Osteoblast (primary cell): ENCODE data around the gene WNK1. TPM values are rescaled to one million over a fixed set of nuclear protein-coding genes. Genes with fewer than 3 reads are reported as not detected.

ENCODE experiments used
- DNase-seq: peaks from one replicate; pipeline ENCODE4 v3.0.0; 2011; ENCODE audit warnings: low spot score, mixed read lengths; ENCODE audit not compliant: insufficient read length; ENCODE audit errors: missing footprints
- H2AFZ ChIP-seq: 2 replicates; pipeline ENCODE4 v1.6.0; 2011; ENCODE audit warnings: mild to moderate bottlenecking, low read length
- H3K27ac ChIP-seq: 2 replicates; pipeline ENCODE4 v1.5.1; 2011; ENCODE audit warnings: mild to moderate bottlenecking, low read depth, low read length, moderate library complexity
- H3K27me3 ChIP-seq: 2 replicates; pipeline ENCODE4 v1.6.0; 2012; ENCODE audit warnings: mild to moderate bottlenecking, control low read depth, inconsistent platforms, low read length, moderate library complexity; ENCODE audit not compliant: insufficient read depth
- H3K36me3 ChIP-seq: 2 replicates; pipeline ENCODE4 v1.5.1; 2011; ENCODE audit warnings: mild to moderate bottlenecking, low read length, control low read depth, moderate library complexity; ENCODE audit not compliant: insufficient read depth
- H3K4me1 ChIP-seq: 2 replicates; pipeline ENCODE4 v1.5.1; 2011; ENCODE audit warnings: mild to moderate bottlenecking, low read length, control low read depth, moderate library complexity; ENCODE audit not compliant: insufficient read depth
- H3K4me2 ChIP-seq: 2 replicates; pipeline ENCODE4 v1.6.0; 2011; ENCODE audit warnings: mild to moderate bottlenecking, low read length; ENCODE audit not compliant: insufficient read depth
- H3K4me3 ChIP-seq: fragments of 200-600 bp; sonication (generic); 3 replicates; pipeline ENCODE4 v1.5.1; 2012; ENCODE audit warnings: mild to moderate bottlenecking, low read length, inconsistent platforms; ENCODE audit not compliant: insufficient read depth
- H3K79me2 ChIP-seq: 2 replicates; pipeline ENCODE4 v1.6.0; 2012; ENCODE audit warnings: mild to moderate bottlenecking, low read length, control low read depth, inconsistent platforms; ENCODE audit not compliant: insufficient read depth
- H3K9me3 ChIP-seq: 2 replicates; pipeline ENCODE4 v1.5.1; 2011; ENCODE audit warnings: low read depth, low read length, control low read depth
- H4K20me1 ChIP-seq: 2 replicates; pipeline ENCODE4 v1.6.0; 2012; ENCODE audit warnings: mild to moderate bottlenecking, low read length, control low read depth; ENCODE audit not compliant: insufficient read depth
- CTCF ChIP-seq: IDR thresholded peaks from 2 replicates; pipeline ENCODE4 v1.5.1; 2011; ENCODE audit warnings: mild to moderate bottlenecking, low read depth, low read length, moderate library complexity; ENCODE audit errors: extremely low read depth
- total RNA-seq: library from RNA; depleted of rRNA; stranded (reverse); fragments of >200 nt; gene quantifications from 2 replicates; pipeline ENCODE4 v1.2.3, GENCODE V29; 2012

Gene WNK1
- total RNA-seq, 1 donor = 110 TPM

- Histone ChIP-seq H3K79me2 (peaks cover 97% of the 10 kb centered on the region), H3K27me3 (no peaks in the 10 kb centered on the region), H3K4me3 (no peak overlapping the region), H2AFZ (no peak overlapping the region), H3K9me3 (no peaks in the 10 kb centered on the region), H3K4me1 (peaks cover 31% of the 10 kb centered on the region), H4K20me1 (peaks cover 24% of the 10 kb centered on the region), H3K4me2 (peak overlapping the region; percentile 8), H3K36me3 (no peaks in the 10 kb centered on the region), H3K27ac (peak overlapping the region; percentile 45)
- TF ChIP-seq CTCF = no peak
- DNase-seq = peak; percentile 48
These were observed 50.1 kb downstream of the WNK1 start for GRCh38 chr12:802242-803120.

- Histone ChIP-seq H3K79me2 (peaks cover 96% of the 10 kb centered on the region), H3K4me3 (no peak overlapping the region), H3K4me2 (no peak overlapping the region), H2AFZ (no peak overlapping the region), H3K27ac (peak overlapping the region; percentile 0), H3K9me3 (no peaks in the 10 kb centered on the region), H4K20me1 (peaks cover 19% of the 10 kb centered on the region), H3K27me3 (no peaks in the 10 kb centered on the region), H3K4me1 (peaks cover 32% of the 10 kb centered on the region), H3K36me3 (no peaks in the 10 kb centered on the region)
- DNase-seq = no peak
- TF ChIP-seq CTCF = no peak
These were observed 52.7 kb downstream of the WNK1 start for GRCh38 chr12:805022-805632.

- Histone ChIP-seq H3K79me2 (peaks cover 96% of the 10 kb centered on the region), H3K4me3 (no peak overlapping the region), H2AFZ (no peak overlapping the region), H3K4me2 (peak overlapping the region; percentile 33), H3K36me3 (no peaks in the 10 kb centered on the region), H3K27ac (peak overlapping the region; percentile 81), H3K4me1 (peaks cover 42% of the 10 kb centered on the region), H3K9me3 (no peaks in the 10 kb centered on the region), H4K20me1 (peaks cover 16% of the 10 kb centered on the region), H3K27me3 (no peaks in the 10 kb centered on the region)
- TF ChIP-seq CTCF = no peak
- DNase-seq = peak; percentile 80
These were observed 53.9 kb downstream of the WNK1 start for GRCh38 chr12:806200-806791.
